Testis (tissue), 2 donors: ENCODE data around the gene IRAK1.

Experiments used
- CTCF ChIP-seq, 3 experiments: fragments of 450-650 bp in 2 of 3; fragments of 200-600 bp in 1 of 3; sonication (generic) in 1 of 3; IDR thresholded peaks; one replicate each; pipeline ENCODE4 v1.5.1; 2016 to 2019; ENCODE audit warnings: antibody characterized with exemption in 3 of 3, mild to moderate bottlenecking in 2 of 3, moderate library complexity in 1 of 3
- POLR2A ChIP-seq: fragments of 450-650 bp; IDR thresholded peaks from one replicate; pipeline ENCODE4 v1.6.1; 2017; ENCODE audit warnings: antibody characterized with exemption, mild to moderate bottlenecking, moderate library complexity

- TF ChIP-seq CTCF (IDR thresholded peaks at IDR 0.05) = no peak
- TF ChIP-seq POLR2A = no peak
These were observed 30.4 kb upstream of the IRAK1 start for GRCh38 chrX:154050113-154050495.
